HG02981 (cell line): ENCODE results near the gene MCAM.

Experiments
- ATAC-seq: cut with Tn5 transposase; IDR thresholded peaks from one replicate; pipeline ENCODE4 v1.9.1; 2021; ENCODE audit warnings: mild to moderate bottlenecking, moderate library complexity; ENCODE audit not compliant: unreplicated experiment

MCAM gene

GRCh38 chr11:119267645-119268044 lies 49.3 kb downstream of the MCAM start:
- no peak for ATAC-seq

GRCh38 chr11:119266517-119267255 lies 50.2 kb downstream of the MCAM start:
- no peak for ATAC-seq

GRCh38 chr11:119266063-119266462 lies 50.9 kb downstream of the MCAM start:
- no peak for ATAC-seq

GRCh38 chr11:119263352-119263940 lies 53.5 kb downstream of the MCAM start:
- no peak for ATAC-seq

GRCh38 chr11:119262668-119263351 lies 54.1 kb downstream of the MCAM start:
- no peak for ATAC-seq

- no peak for ATAC-seq
These were observed 57.9 kb downstream of the MCAM start for GRCh38 chr11:119258983-119259382.
